GM18508 (cell line): ENCODE measurements around the gene SREBF2.

Experiments used
- ATAC-seq: cut with Tn5 transposase; IDR thresholded peaks from one replicate; pipeline ENCODE4 v1.9.1; 2021; ENCODE audit warnings: moderate number of reproducible peaks; ENCODE audit not compliant: insufficient read depth, unreplicated experiment

SREBF2 gene

DNA sequence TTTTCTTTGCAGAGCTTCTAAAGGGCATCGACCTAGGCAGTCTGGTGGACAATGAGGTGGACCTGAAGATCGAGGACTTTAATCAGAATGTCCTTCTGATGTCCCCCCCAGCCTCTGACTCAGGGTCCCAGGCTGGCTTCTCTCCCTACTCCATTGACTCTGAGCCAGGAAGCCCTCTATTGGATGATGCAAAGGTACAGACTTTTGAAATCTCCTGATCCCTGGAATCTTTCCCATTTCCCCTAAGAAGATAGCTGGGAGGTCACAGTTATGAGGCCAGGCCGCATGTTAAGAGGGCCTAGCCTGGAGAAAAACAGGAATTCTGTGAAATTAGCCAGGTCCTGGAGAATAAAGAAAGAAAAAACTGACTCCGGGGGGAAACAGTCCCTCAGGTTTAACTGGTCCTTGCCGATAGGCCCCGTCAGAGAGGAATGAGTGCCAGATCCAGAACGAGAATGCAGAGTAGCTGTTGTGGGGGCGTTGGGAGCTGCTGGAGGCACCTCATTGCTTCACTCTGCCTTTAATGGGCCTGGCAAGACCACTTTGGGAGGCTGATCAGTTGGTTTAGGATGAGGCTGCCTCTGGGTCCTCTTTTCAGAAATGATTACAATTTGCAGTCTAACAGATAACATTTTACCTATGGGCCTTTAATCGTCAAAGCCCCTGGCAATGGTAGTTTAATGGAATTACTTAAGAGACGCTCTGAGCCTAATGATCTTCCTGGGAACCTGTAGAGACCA lies 42.8 kb downstream of the SREBF2 start:
- ATAC-seq = no peak

DNA sequence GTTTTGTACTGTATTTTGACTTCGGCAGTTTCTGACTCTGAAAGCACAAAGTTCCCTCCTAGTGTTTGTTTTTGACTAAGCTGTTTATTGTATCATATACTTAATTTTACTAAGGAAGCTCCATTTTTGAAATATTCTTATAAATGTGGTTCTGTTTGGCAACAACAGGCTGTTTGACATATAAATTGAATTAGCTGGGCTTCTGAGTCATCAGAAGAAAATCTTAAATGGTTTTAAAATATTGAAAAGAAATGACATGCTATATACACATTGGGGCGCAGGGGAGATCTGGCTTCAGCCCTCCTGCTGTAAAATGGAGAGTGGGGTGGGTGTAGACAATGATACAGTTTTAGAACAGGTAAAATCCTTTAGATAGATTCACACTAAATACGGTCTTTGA lies 43.4 kb downstream of the SREBF2 start:
- no peak for ATAC-seq

DNA sequence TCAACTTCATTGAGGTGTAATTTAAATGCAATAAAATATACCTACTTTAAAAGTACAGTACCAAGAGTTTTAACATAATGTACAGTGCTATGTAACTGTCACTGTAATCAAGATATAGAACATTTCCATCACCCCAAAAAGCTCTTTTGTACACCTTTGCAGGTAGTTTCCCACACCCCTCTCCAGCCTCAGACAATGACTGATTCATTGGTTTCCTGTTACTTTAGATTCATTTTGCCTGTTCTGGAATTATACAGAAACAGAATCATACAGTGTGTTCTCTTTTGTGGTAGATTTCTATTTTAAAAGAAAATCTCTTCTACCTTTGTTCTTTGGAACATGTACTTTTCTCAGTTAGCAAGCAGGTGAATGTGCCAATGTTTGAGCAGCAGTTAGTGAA lies 43.8 kb downstream of the SREBF2 start:
- ATAC-seq = no peak

DNA sequence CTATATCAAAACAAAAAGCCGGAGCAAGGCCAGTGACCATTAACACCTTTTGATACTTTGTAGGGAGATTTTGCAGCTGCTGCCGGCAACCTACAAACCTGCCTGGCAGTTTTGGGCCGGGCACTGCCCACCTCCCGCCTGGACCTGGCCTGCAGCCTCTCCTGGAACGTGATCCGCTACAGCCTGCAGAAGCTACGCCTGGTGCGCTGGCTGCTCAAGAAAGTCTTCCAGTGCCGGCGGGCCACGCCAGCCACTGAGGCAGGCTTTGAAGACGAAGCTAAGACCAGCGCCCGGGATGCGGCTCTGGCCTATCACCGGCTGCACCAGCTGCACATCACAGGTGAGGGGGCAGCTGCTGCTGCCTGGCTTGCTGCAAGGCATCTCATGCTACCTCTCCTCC lies 47.7 kb downstream of the SREBF2 start:
- ATAC-seq = no peak

DNA sequence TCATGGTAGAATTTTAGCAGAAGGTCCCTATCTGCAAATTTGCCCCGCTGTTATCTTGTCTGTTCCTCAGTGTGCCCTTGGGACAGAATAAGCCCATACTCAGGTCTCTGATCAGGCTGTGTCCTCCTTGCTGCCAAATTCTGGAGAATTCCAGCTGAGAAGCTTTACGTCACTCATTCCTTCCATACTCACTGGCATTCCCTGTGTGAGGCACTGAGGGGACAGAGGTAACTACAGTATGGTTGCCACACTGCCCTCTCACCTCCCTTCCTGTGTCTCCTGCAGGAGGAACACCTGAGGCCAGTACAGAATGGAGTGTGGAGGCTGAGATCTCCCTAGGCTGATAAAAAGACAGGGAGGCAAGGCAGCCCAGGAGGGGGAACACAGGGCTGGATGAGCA lies 50.5 kb downstream of the SREBF2 start:
- no peak for ATAC-seq

DNA sequence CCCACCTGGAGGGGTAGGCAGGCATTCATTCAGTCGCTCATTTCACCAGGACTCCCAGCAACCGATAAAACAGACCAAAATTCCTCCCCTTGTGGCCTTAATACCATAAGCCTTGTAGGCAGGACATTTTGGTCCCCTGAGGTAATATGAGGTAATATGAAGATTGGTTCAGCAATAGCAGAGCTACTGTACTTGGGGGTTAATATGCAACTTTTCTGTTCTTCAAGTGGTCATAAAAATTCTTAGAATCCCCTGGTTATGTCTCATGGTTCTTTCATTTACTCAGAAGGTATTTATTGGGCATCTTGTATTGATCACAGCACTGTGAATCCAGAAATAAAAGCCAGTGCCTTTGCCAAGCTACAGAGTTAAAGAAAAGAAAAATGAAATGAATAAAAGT lies 52.2 kb downstream of the SREBF2 start:
- no peak for ATAC-seq

DNA sequence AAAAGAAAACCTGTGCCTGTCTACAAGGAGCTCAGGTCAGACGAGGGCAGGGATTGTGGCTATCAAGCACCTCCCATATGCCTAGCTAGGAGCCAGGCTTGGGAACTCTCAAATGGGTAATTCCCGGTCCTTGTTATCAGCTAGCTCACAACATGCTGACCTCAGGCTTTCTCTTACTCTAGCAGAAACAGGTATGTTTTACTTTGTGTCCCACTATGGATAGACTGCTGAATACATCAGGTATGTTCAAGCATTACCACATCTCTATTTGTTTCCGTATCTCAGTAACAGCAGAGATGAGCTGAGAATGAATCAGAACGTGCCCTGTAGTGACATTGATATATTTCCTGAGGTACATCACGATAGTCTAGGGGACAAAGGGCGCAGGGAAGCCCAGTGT lies 52.6 kb downstream of the SREBF2 start:
- ATAC-seq = no peak

DNA sequence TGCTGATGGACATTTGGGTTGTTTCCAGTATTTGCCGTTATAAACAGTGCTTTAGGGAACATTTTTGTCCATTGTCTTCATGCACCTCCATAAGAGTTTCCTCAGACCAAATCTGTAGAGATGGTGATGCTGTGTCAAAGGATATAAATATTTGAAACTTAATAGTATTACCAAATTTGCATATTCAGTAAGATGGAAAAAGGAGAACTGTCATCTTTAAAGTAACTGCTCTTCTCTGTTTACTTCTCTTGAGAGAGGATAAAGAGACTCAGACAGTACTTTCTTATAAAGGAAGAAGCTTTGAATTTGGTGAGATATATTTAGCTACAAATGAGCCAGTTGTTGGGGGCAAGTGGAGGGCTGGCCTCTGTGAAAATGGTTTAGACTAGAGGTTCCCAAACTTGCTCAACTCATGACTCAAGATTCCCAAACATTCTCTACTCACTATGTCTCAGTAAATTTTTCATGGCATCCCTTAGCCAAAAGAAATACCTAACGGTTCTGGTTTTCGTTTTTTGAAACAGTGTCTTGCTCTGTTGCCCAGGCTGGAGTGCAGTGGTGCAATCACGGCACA lies 55.8 kb downstream of the SREBF2 start:
- no peak for ATAC-seq

DNA sequence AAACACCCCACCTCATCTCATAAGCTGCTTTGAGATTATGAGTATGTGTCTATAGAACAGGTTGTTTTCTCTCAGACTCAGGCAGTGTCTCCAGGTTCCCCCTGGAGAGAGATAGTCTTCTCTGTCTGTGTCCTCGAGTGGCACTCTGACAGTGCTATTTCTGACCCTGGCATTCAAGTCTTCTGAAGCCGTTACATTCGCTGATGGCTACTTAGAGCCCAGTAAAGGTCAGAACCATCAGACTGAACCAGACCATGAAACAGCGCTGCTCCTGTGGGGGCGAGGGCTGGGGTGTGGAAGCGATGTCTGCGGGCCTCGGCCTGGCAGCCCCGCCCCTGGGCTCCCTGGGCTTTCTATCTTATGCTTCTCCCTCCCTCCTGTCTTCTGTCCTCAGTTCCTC lies 58.5 kb downstream of the SREBF2 start:
- no peak for ATAC-seq

DNA sequence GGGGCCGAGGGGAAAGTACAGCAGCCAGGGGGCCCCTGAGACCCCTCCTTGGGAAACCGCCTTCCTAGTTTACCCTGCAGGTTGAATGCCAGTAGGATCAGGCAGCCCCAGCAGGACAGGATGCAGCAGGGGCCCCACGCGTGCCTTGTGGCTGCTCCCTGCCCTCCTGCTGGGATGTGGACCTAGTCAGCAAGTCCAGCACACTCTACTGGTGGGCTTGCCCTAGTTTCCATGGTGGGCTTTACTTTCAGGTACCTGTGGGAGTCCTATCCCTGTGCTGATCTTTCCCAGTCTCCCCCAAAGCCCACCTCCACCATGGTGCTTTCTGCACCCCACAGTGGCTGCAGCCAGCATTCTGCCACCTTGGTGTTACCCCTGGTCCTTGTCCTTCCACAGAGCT lies 59.8 kb downstream of the SREBF2 start:
- ATAC-seq = no peak

DNA sequence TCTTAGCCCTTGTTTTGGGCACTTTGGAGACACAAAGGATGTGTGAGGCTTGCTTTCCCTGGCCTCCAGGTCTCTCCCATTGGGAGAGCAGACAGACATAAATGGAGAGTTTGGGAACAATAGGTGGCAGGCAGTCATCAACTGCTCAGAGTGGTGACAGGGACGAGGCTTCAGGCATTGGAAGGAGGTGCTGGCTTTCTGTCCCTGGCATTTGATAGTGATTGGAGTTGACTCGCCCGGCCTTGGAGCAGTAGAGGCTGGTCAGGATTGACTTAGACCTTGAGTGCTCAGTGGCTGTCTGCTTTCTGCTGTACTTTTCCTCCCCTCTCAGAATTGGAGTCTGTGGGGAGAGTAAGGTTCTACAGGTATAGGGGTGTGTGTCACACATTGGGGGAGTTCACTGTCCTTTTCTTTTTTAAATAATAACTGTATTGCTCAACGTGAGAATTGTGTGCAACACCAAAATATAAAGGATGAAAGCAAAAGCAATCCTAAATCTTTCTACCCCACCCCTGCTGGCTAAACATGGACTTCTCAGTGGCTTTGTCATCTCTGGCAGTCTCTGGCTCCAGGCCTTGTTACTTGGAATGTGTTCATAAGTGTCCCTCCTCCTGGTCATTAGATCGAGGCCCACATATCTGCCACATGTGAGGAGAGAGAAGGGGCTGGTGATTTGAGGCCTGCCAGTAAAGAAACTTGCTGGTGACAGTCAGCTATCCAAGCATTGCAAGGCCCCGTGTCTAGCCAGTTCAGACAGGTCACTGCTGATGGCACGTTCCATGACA lies 60.9 kb downstream of the SREBF2 start:
- no peak for ATAC-seq

DNA sequence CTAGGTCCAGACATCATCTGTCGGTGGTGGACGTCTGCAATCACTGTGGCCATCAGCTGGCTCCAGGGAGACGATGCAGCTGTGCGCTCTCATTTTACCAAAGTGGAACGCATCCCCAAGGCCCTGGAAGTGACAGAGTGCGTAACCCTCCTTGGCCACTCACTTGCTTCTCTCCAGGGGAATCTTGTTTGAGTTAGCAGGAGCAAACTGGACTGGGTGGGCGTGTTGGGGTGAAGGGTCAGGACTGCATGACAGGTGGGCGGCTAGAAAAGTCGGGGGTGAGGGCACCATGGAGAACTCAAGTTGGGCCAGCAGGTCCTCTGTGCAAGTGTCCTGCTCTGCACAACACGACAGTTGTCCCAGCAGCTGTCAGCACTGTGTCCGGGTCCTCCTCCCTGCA lies 65.7 kb downstream of the SREBF2 start:
- no peak for ATAC-seq

DNA sequence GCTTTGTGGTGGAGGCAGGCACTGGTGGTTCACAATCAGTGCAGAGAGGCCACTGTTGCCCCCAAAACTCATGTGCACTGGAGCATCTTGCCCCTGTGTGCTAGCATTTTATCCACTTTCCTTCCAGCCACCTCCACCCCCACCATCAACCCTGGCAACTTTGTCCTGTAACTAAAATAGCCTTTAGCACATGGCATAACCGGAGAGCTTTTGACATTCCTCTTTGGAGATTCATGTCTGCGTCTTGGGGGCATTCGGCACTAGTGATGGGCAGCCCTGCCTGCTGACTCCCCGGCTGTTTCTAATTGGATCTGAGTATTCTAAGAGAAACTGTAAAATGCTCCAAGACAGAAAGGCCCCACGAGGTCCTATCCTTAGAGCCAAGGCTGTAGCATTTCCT lies 66.2 kb downstream of the SREBF2 start:
- no peak for ATAC-seq

DNA sequence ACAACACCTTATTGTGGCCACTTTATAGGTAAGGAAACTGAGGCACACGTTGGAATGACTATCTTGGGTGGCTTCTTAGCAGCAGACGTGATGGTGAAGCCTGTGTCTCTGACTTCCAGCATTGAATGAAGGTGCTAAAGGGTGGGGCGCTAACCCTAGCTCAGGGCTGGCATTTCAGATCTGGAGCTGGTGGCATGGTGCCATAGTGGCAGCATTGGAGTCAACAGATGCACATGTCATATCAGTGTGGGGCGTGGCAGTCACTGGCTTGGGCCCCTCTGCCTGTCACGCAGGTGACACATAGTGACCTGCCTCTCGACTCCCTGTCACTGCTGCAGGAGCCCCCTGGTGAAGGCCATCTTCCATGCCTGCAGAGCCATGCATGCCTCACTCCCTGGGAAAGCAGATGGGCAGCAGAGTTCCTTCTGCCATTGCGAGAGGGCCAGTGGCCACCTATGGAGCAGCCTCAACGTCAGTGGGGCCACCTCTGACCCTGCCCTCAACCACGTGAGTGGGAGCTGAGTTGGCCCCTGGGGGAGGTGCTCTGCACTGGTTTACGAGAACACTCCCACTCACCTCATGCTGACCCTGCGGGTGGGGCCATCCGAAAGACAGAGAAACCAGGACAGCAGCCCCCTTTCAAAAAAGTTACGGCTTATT lies 67.2 kb downstream of the SREBF2 start:
- ATAC-seq = no peak

DNA sequence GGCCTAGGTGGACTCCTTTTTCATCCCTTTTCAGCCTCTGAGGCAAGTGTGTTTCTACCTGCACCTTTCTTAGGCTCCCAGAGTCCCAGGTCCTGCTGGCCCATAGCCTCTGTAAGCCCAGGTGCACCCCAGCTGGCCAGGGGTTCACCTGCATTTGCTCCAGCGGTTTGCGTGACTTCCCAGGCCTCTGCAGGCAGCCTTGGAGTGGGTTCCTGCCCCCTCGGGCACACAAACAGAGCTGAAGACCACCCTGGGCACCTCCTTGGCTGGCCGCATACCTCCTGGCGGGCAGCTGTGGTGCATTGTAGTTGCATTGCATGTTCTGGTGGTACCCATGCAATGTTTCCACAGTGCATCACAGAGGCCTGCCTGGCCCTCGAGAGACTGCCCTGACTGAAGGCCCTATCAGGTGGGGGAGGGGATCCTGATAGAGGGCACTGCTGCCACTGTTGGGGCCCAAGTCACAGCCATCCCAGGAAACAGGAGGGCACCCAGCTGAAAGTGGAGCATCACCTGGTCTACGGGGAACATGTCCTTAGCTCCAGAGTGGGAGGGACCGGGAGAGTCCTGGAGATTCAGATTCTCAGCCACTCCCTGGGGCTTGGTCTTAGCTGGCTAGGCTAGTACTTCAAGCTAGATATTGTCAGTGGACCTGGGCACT lies 67.9 kb downstream of the SREBF2 start:
- ATAC-seq = no peak

DNA sequence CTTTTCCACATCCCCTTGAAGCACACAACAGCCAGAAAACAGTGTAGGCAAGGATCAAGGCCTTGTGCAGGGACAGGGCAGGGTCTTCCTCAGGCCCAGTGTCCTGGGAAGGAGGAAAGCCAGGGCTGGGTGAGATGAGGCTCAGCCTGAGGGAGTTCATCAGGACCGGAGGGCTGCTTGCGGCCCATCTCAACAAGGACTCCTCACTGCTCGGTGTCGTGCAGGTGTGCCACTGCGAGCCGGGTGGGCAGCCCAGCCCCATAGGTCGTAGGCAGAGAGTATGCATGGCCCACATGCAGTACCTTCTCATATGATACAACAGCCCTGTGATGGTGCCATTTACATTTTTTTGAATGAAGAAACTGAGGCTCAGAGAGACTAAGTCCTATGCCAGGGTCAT lies 69.1 kb downstream of the SREBF2 start:
- no peak for ATAC-seq

DNA sequence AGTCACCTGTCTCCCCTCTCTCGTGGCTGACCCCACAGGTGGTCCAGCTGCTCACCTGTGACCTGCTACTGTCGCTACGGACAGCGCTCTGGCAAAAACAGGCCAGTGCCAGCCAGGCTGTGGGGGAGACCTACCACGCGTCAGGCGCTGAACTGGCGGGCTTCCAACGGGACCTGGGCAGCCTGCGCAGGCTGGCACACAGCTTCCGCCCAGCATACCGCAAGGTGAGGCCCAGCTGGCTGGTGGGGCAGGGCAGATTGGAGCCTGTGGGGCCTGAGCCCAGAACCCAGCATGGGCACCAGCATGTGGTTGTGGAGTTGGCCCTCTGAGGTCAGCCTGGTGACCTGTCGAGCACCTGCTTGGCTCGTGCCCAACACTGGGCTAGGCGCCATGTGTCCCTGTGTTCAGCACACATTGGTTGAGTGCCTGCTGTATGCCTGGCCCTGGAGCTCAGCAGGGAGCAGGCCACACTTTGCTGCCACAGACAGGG lies 70.1 kb downstream of the SREBF2 start:
- no peak for ATAC-seq

DNA sequence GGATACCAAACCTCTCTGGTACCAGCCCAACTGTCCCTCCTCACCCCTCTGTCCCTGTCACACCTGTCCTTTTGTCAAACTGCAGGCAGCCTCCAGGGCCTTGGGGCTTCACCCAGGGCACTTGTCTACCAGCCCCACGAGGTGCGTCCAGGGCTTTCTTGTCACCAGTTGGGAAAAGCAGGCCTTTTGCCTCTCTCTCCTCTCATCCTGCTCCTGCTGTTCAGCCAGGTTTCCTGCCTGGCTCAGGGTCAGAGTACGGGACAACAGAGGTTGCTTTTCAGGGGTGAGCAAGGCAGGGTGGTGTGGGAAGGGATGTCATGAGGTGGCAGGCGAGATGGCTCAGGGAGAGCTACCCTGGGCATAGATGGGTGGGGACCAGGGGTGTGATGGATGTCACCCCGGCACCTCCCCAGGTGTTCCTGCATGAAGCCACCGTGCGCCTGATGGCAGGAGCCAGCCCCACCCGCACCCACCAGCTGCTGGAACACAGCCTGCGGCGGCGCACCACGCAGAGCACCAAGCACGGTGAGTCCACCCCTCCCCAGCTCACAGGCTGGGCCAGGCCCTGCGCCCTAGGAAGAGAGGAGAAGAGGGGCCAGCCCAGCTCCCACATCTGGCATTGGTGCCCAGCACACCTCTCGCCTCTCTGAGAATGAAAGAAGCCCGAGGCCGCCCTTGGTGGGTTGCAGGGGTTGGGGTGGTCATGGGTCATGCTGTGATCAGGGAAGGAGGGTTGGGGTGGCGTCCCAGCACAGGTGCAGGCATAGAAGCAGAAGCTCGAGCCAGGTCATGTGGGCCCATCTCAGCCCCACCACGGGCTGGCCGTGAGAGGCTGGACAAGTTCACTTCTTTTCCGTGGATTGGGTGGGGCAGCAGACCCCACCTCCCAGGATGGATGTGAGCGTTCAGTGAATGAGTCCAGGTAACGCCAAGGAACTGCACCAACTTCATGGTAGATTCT lies 71.8 kb downstream of the SREBF2 start:
- no peak for ATAC-seq
